ENCODE measurements around the gene CST7.

CST7 gene

DNA sequence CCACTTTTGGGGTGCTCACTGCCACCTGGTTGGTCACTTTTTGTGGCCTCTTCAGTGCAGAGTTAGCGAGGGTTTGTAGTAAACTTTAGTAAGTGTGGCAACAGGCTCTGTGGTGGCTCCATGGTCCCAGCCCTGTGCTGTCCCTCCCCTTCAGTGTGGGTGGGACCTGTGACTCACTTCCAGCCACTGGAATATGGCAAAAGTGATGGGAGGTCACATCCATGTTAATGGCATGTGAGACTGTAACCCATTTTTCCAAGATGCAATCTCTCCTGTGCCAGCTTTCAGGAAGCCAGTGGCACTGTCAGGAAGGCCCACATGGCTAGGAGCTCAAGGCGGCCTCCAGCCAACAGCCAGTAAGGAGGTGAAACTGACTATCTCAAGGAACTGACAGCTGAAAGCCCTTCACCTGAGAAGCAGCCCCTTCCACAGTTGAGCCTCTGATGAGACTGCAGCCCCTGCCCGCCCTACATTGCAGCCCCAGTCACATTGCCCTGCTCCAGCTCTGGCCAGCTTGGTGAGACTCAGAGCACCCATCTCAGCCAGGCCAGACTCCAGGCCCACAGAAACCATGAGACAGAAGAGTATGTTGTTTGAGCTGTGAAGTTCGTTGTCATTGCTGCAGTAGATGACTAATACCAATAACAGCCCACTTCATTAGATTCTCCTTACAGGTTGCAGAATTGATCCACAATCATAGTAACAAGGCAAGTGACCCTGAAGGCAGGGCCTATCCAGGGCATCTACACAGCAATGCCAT is 13.1 kb upstream of the CST7 start:
- Histone ChIP-seq H3K4me3 (ENCODE audit: low read depth in 1 of 2, low read length in 2 of 2) (no peak overlapping the region), H3K9ac (ENCODE audit: low read depth, low read length) (no peak overlapping the region), H3K36me3 (ENCODE audit: insufficient read depth, low read length) (no peaks in the 10 kb centered on the region), H3K4me1 (ENCODE audit: insufficient read depth, low read length) (peaks cover 25% of the 10 kb centered on the region), H2AFZ (ENCODE audit: low read depth, low read length) (no peak overlapping the region), H3K27ac (ENCODE audit: low read length) (no peak overlapping the region), H4K20me1 (ENCODE audit: insufficient read depth, low read length) (no peaks in the 10 kb centered on the region), H3K27me3 (ENCODE audit: insufficient read depth, low read length, poor library complexity) (no peaks in the 10 kb centered on the region), H3K4me2 (ENCODE audit: insufficient read depth, low read length) (no peak overlapping the region), H3K79me2 (ENCODE audit: insufficient read depth, low read length) (no peaks in the 10 kb centered on the region), H3K9me3 (ENCODE audit: insufficient read depth, low read length, severe bottlenecking) (peaks cover 11% of the 10 kb centered on the region)
- no peak for DNase-seq
- no peak for TF ChIP-seq EZH2 (IDR thresholded peaks at IDR 0.05; ENCODE audit: borderline replicate concordance, low read depth, low read length, severe bottlenecking)
- TF ChIP-seq, protein P1, sequence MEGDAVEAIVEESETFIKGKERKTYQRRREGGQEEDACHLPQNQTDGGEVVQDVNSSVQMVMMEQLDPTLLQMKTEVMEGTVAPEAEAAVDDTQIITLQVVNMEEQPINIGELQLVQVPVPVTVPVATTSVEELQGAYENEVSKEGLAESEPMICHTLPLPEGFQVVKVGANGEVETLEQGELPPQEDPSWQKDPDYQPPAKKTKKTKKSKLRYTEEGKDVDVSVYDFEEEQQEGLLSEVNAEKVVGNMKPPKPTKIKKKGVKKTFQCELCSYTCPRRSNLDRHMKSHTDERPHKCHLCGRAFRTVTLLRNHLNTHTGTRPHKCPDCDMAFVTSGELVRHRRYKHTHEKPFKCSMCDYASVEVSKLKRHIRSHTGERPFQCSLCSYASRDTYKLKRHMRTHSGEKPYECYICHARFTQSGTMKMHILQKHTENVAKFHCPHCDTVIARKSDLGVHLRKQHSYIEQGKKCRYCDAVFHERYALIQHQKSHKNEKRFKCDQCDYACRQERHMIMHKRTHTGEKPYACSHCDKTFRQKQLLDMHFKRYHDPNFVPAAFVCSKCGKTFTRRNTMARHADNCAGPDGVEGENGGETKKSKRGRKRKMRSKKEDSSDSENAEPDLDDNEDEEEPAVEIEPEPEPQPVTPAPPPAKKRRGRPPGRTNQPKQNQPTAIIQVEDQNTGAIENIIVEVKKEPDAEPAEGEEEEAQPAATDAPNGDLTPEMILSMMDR (IDR thresholded peaks at IDR 0.05; ENCODE audit: borderline replicate concordance, extremely low read depth, low read length, poor library complexity, severe bottlenecking), result no peak
- ATAC-seq (ENCODE audit: insufficient read depth, low read depth), result no peak

DNA sequence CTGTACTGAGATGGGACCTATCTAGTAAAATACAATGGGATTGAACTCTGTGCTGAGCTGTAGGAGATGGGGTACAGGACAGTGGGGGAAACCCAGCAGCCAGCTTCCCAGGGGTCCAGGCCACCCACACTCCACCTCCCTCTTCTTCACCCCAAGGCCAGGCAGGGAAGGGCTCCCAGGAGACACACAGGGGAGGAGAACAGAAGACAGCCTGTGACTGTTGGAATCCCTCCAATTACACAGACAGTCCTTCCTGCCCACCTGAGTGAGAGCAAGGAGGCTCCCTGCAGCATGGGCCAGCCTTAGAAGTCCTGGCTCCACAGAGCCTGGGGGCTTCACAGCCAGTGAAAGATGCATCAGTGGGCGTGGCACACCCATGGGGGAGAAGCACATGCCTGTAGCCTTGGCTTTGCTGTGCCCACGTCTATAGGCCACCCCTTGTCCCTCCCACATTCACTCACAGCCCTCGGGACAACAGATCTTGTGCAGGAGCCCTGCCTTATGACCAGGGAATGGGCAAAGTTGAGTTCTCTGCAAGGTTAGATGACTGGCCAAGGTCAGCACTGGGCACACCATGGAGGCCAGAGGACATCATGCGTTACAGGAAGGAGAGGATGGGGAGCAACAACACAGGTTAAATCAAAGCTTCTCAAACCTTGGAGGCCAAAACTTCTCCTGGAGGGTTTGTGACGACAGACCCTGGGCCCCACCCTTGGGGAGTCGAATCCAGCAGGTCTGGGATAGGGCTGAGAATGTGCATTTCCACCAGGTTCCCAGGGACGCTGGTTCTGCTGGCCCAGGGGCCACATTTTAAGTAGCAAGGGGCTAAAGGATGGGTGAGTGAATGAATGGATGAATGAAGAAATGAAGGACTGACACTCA is 12.3 kb upstream of the CST7 start:
- no peak overlapping the region for H3K4me3 ChIP-seq (ENCODE audit: low read depth in 1 of 2, low read length in 2 of 2)
- no peak overlapping the region for H3K27ac ChIP-seq (ENCODE audit: low read length)
- DNase-seq (no peak), ATAC-seq (ENCODE audit: insufficient read depth, low read depth) (0 out of 3 replicates have a peak, but pooled peaks have one; percentile 44)
- no peaks in the 10 kb centered on the region for H4K20me1 ChIP-seq (ENCODE audit: insufficient read depth, low read length)
- H3K27me3 ChIP-seq (ENCODE audit: insufficient read depth, low read length, poor library complexity), result no peaks in the 10 kb centered on the region
- H2AFZ ChIP-seq (ENCODE audit: low read depth, low read length), result no peak overlapping the region
- H3K9me3 ChIP-seq (ENCODE audit: insufficient read depth, low read length, severe bottlenecking), result peaks cover 14% of the 10 kb centered on the region
- H3K4me2 ChIP-seq (ENCODE audit: insufficient read depth, low read length), result no peak overlapping the region
- no peaks in the 10 kb centered on the region for H3K79me2 ChIP-seq (ENCODE audit: insufficient read depth, low read length)
- H3K4me1 ChIP-seq (ENCODE audit: insufficient read depth, low read length), result peaks cover 18% of the 10 kb centered on the region
- H3K36me3 ChIP-seq (ENCODE audit: insufficient read depth, low read length), result no peaks in the 10 kb centered on the region
- TF ChIP-seq EZH2 (IDR thresholded peaks at IDR 0.05; ENCODE audit: borderline replicate concordance, low read depth, low read length, severe bottlenecking), result no peak
- TF ChIP-seq, protein P1 (IDR thresholded peaks at IDR 0.05; ENCODE audit: borderline replicate concordance, extremely low read depth, low read length, poor library complexity, severe bottlenecking), result no peak
- H3K9ac ChIP-seq (ENCODE audit: low read depth, low read length), result no peak overlapping the region

DNA sequence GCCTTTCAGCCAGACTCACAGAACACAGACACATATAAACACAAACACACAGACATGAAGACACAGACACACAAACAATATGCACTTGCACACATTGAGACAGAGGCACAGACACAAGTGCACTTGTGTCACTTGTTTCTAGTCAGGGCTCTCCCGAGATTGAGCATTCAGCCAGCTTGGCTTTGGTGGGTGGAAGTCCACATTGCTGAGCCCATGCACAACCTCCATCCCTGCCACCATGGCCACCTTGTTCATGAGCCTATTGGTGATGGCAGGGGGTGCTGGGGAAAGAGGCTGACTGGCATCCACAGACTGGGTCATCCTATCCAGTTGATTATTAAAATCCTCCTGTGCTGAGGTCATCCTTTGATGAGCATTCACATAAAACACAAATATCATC is 11.5 kb upstream of the CST7 start:
- Histone ChIP-seq H2AFZ (ENCODE audit: low read depth, low read length) (no peak overlapping the region), H3K4me2 (ENCODE audit: insufficient read depth, low read length) (no peak overlapping the region), H3K27me3 (ENCODE audit: insufficient read depth, low read length, poor library complexity) (no peaks in the 10 kb centered on the region), H3K4me1 (ENCODE audit: insufficient read depth, low read length) (peaks cover 10% of the 10 kb centered on the region), H3K9ac (ENCODE audit: low read depth, low read length) (no peak overlapping the region), H3K4me3 (ENCODE audit: low read depth in 1 of 2, low read length in 2 of 2) (no peak overlapping the region), H3K27ac (ENCODE audit: low read length) (no peak overlapping the region), H3K9me3 (ENCODE audit: insufficient read depth, low read length, severe bottlenecking) (peaks cover 18% of the 10 kb centered on the region), H4K20me1 (ENCODE audit: insufficient read depth, low read length) (no peaks in the 10 kb centered on the region), H3K79me2 (ENCODE audit: insufficient read depth, low read length) (no peaks in the 10 kb centered on the region), H3K36me3 (ENCODE audit: insufficient read depth, low read length) (no peaks in the 10 kb centered on the region)
- TF ChIP-seq, protein P1 (IDR thresholded peaks at IDR 0.05; ENCODE audit: borderline replicate concordance, extremely low read depth, low read length, poor library complexity, severe bottlenecking), result no peak
- no peak for DNase-seq
- ATAC-seq (ENCODE audit: insufficient read depth, low read depth), result no peak

Data from DND-41 (cell line).